K562 treated with DMSO at 1 percent for 48 hours (cell line): ENCODE measurements around the gene UPF2. TPM values are rescaled to one million over a fixed set of nuclear protein-coding genes. Genes with fewer than 3 reads are reported as not detected.

Experiments
- total RNA-seq: library from RNA; unstranded; fragments of 300-600 nt; gene quantifications from 2 replicates; pipeline ENCODE4 v1.2.3, GENCODE V29; 2022; ENCODE audit warnings: low replicate concordance; ENCODE audit errors: extremely low read depth

UPF2 gene, protein sequence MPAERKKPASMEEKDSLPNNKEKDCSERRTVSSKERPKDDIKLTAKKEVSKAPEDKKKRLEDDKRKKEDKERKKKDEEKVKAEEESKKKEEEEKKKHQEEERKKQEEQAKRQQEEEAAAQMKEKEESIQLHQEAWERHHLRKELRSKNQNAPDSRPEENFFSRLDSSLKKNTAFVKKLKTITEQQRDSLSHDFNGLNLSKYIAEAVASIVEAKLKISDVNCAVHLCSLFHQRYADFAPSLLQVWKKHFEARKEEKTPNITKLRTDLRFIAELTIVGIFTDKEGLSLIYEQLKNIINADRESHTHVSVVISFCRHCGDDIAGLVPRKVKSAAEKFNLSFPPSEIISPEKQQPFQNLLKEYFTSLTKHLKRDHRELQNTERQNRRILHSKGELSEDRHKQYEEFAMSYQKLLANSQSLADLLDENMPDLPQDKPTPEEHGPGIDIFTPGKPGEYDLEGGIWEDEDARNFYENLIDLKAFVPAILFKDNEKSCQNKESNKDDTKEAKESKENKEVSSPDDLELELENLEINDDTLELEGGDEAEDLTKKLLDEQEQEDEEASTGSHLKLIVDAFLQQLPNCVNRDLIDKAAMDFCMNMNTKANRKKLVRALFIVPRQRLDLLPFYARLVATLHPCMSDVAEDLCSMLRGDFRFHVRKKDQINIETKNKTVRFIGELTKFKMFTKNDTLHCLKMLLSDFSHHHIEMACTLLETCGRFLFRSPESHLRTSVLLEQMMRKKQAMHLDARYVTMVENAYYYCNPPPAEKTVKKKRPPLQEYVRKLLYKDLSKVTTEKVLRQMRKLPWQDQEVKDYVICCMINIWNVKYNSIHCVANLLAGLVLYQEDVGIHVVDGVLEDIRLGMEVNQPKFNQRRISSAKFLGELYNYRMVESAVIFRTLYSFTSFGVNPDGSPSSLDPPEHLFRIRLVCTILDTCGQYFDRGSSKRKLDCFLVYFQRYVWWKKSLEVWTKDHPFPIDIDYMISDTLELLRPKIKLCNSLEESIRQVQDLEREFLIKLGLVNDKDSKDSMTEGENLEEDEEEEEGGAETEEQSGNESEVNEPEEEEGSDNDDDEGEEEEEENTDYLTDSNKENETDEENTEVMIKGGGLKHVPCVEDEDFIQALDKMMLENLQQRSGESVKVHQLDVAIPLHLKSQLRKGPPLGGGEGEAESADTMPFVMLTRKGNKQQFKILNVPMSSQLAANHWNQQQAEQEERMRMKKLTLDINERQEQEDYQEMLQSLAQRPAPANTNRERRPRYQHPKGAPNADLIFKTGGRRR
- total RNA-seq, result not detected in 2 replicates

DNA sequence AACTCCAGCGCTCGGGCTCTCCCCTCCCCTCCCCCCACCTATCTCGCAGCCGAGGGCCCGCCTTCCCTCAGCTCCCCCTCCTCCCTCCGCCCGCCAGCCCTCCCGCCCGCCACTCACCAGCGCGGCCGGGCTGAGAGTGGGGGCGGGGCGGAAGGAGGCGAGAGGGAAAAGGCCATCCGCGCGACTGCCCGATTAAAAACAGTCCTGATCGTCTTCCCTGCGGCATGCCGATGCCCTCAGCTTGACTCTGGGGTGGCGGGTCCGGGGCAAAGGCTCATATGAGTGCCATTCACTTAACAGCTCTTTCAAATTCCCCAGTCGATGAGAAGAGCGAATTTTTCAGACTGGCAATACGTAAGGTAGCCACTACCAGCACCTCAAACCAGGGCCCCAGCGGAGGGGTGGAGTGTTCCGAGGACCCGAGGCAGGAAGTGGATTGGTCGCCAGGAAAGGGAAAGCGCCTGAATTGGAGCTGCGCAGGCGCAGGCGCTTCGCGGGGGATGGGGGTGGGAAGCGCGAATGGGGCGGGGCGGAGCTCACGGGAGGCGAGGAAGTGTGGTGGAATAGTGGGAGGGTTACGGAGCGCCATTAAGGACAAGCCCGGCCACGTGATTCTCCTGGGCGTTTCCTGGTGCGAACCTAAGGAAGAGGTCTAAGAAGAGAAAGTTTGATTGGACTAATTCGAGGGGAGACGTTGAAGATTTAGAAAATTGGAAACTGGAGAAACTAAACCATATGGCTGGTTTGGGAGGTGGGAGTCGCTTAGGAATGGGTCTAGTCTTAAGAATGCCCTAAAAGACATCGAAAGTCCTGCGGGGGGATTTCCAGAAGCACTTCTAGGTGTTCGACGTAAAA, at the start of gene UPF2:
Gene UPF2 (minus strand): TSS at position 13 of the 855 bp plus-strand sequence. CDS start 7,386 bp downstream, outside the sequence.

DNA sequence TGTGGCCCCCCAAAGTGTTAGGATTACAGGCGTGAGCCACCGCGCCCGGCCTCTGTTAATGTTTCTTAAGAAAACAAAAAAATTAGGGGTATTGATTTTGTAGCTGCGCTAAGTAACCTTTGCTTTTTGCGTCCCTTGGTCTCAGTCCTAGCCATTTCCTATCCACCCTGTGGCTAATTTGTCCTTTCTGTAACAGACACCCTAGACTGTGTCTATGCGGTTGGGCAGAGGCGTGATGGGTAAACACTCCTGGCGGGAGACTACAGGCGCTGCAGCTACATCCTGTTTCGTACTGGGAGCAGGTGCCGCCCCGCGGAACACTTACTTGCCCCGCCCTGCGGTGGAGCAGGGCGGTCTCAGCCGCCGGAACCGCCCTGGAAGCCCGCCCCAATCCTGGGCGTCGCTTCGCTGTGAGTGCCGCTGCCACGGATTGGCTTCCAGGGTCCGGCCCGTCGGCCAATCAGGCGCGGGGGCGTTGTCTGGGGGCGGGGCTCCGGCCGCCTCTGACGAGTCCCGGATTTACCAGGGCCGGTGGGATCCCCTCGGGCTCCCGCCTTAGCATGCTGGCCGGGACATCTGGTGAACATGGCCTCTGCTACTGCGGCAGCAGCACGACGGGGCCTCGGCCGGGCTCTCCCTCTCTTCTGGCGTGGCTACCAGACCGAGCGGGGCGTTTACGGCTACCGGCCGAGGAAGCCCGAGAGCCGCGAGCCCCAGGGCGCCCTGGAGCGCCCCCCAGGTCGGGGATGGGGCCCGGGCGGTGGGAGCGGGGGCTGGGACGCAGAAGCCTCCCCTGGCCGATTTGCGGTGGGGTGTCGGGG, 26.1 kb upstream of the UPF2 start, which contains the start of gene DHTKD1:
Gene DHTKD1 (plus strand): TSS at position 506 of the 821 bp plus-strand sequence. CDS start 80 bp downstream, at position 586.

Other genes starting within 250 kb of the UPF2 start
- gene PROSER2, start 219.5 kb downstream of the UPF2 start, total RNA-seq, result not detected in 2 replicates
- gene DHTKD1, start 26.1 kb upstream of the UPF2 start, total RNA-seq, result not detected in 2 replicates
- gene SEC61A2, start 86.9 kb upstream of the UPF2 start, total RNA-seq, result not detected in 2 replicates
- gene NUDT5, start 153.1 kb upstream of the UPF2 start, total RNA-seq, result not detected in 2 replicates
- not detected in 2 replicates for gene CDC123, start 153.4 kb upstream of the UPF2 start, total RNA-seq